Endothelial cell of umbilical vein (primary cell): Measurements from ENCODE around the gene POLA1. TPM values are rescaled to one million over a fixed set of nuclear protein-coding genes. Genes with fewer than 3 reads are reported as not detected.

Experiments used
- BruUV-seq: library from RNA; stranded (reverse); fragments of 400-500 nt; replicated peaks from 2 replicates; lab custom pipeline; 2021; lab: Mats Ljungman, UMichigan
- CTCF ChIA-PET: fragments of 300-600, 350-600 bp; sonication (Branson Sonifier 250); formaldehyde crosslinking; loops from one replicate; lab custom pipeline; 2021; ENCODE audit warnings: antibody characterized with exemption, inconsistent platforms; lab: Charles Lee
- POLR2A ChIA-PET: fragments of 300-600, 350-600 bp; sonication (Branson Sonifier 250); formaldehyde crosslinking; loops from one replicate; lab custom pipeline; 2021; ENCODE audit warnings: antibody characterized with exemption, inconsistent platforms; lab: Charles Lee
- DNase-seq: peaks from one replicate; pipeline ENCODE4 v3.0.0-alpha.2; 2011; ENCODE audit warnings: low read depth, low spot score
- FAIRE-seq: peaks from 2 replicates; lab custom pipeline; 2011; peaks lifted over from hg19 to GRCh38; lab: Jason Lieb, UNC
- H2AFZ ChIP-seq: 2 replicates; pipeline ENCODE4 v1.6.0; 2012; ENCODE audit warnings: low read depth, low read length, control low read depth, inconsistent platforms
- H3K27ac ChIP-seq: 2 replicates; pipeline ENCODE4 v1.5.1; 2011; ENCODE audit warnings: low read depth, mild to moderate bottlenecking, control low read depth, low read length, moderate library complexity; ENCODE audit not compliant: insufficient read depth
- H3K27me3 ChIP-seq, 2 experiments: 2 replicates each; pipeline versions ENCODE4 v1.6.0 to v1.6.1; 2011; ENCODE audit warnings: low read length in 2 of 2, mixed read lengths in 1 of 2; ENCODE audit not compliant: control insufficient read depth in 2 of 2, insufficient read depth in 2 of 2
- H3K36me3 ChIP-seq, 2 experiments: 2 replicates in 1 of 2; 3 replicates in 1 of 2; pipeline ENCODE4 v1.5.1; 2011; ENCODE audit warnings: low read length in 2 of 2, mild to moderate bottlenecking in 1 of 2, moderate library complexity in 1 of 2; ENCODE audit not compliant: control insufficient read depth in 2 of 2, insufficient read depth in 2 of 2; ENCODE audit errors: extremely low read depth in 1 of 2
- H3K4me1 ChIP-seq: 3 replicates; pipeline ENCODE4 v1.5.1; 2011; ENCODE audit warnings: mild to moderate bottlenecking, low read length; ENCODE audit not compliant: control insufficient read depth, insufficient read depth; ENCODE audit errors: extremely low read depth
- H3K4me2 ChIP-seq: 2 replicates; pipeline ENCODE4 v1.6.1; 2011; ENCODE audit warnings: low read length, control low read depth, mixed read lengths; ENCODE audit not compliant: insufficient read depth
- H3K4me3 ChIP-seq, 3 experiments: fragments of 200-600 bp in 1 of 3; sonication (generic), shearing (Covaris generic) in 1 of 3; replicated peaks in 1 of 3; 2 replicates each; pipeline ENCODE4 v1.5.1; 2011 to 2016; ENCODE audit warnings: control low read depth in 3 of 3, low read length in 3 of 3, mild to moderate bottlenecking in 2 of 3, inconsistent platforms in 1 of 3, low read depth in 1 of 3, moderate library complexity in 1 of 3; ENCODE audit not compliant: insufficient read depth in 1 of 3
- H3K79me2 ChIP-seq: 2 replicates; pipeline ENCODE4 v1.6.0; 2012; ENCODE audit warnings: low read length, inconsistent platforms; ENCODE audit not compliant: control insufficient read depth, insufficient read depth
- H3K9ac ChIP-seq: replicated peaks from 2 replicates; pipeline ENCODE3; 2011; ENCODE audit warnings: low read length, control low read depth; ENCODE audit not compliant: insufficient read depth; ENCODE audit errors: extremely low read depth
- H3K9me1 ChIP-seq: replicated peaks from 3 replicates; pipeline ENCODE4 v1.6.0; 2011; ENCODE audit warnings: mild to moderate bottlenecking, low read length; ENCODE audit not compliant: control insufficient read depth, insufficient read depth; ENCODE audit errors: extremely low read depth
- H3K9me3 ChIP-seq: replicated peaks from 2 replicates; pipeline ENCODE4 v1.5.1; 2012; ENCODE audit warnings: low read length, inconsistent platforms; ENCODE audit not compliant: control insufficient read depth, insufficient read depth
- H4K20me1 ChIP-seq: replicated peaks from 2 replicates; pipeline ENCODE3; 2011; ENCODE audit warnings: mild to moderate bottlenecking, low read length; ENCODE audit not compliant: control insufficient read depth, insufficient read depth; ENCODE audit errors: extremely low read depth
- EZH2 ChIP-seq: IDR thresholded peaks from 2 replicates; pipeline ENCODE4 v1.6.1; 2012; ENCODE audit warnings: borderline replicate concordance, low read depth, mild to moderate bottlenecking, moderate library complexity, low read length, inconsistent platforms; ENCODE audit not compliant: severe bottlenecking
- FOS ChIP-seq: IDR thresholded peaks from 2 replicates; pipeline ENCODE4 v1.6.1; 2011; ENCODE audit warnings: mild to moderate bottlenecking, low read length, moderate library complexity, borderline replicate concordance; ENCODE audit not compliant: insufficient read depth
- GATA2 ChIP-seq: IDR thresholded peaks from 2 replicates; pipeline ENCODE4 v1.7.0; 2011; ENCODE audit warnings: low read depth, mild to moderate bottlenecking, moderate library complexity, mixed read lengths, low read length; ENCODE audit not compliant: insufficient read length, insufficient read depth
- JUN ChIP-seq: IDR thresholded peaks from 2 replicates; pipeline ENCODE4 v1.6.1; 2011; ENCODE audit warnings: borderline replicate concordance, low read depth; ENCODE audit not compliant: insufficient read length, insufficient read depth
- MYC ChIP-seq: IDR thresholded peaks from one replicate; pipeline ENCODE4 v1.6.1; 2011; ENCODE audit warnings: mild to moderate bottlenecking, low read depth, low read length
- POLR2A ChIP-seq: IDR thresholded peaks from 2 replicates; pipeline ENCODE4 v1.6.1; 2012; ENCODE audit warnings: low read depth, mild to moderate bottlenecking, control low read depth, low read length
- POLR2AphosphoS5 ChIP-seq: IDR thresholded peaks from 2 replicates; pipeline ENCODE4 v1.6.1; 2012; ENCODE audit warnings: low read depth, mild to moderate bottlenecking, control low read depth, low read length, moderate library complexity; ENCODE audit not compliant: insufficient read depth
- dilution Hi-C: fragments of 300-500 bp; cut with MboI; formaldehyde crosslinking; loops from one replicate; pipeline ENCODE4 v1.15.0; 2019; ENCODE audit warnings: low sequenced_read_pairs; ENCODE audit not compliant: extremely low pct_ligation_motif_present
- intact Hi-C: fragments of 100-400 bp; cut with micrococcal nuclease; formaldehyde crosslinking; loops from one replicate; pipeline ENCODE4 v1.10.0; 2022
- polyA plus RNA-seq, 4 experiments: library from polyadenylated mRNA; depleted of rRNA in 3 of 4; stranded (reverse) in 3 of 4; unstranded in 1 of 4; fragments of >200 nt; gene quantifications; 2 replicates each; pipeline versions ENCODE4 v1.2.1 to v1.2.3, GENCODE V29; 2011 to 2012; ENCODE audit warnings: missing spikeins in 1 of 4
- total RNA-seq: library from RNA; stranded (reverse); gene quantifications from 2 replicates; pipeline ENCODE4 v1.2.3, GENCODE V29; 2021
- TF ChIP-seq, protein P1 (sequence below): IDR thresholded peaks from 2 replicates; pipeline ENCODE4 v1.6.1; 2011; ENCODE audit not compliant: insufficient read depth, insufficient read length
- TF ChIP-seq, protein P2 (sequence below), 2 donors: IDR thresholded peaks; 1 replicate in 1 of 2; 2 replicates in 1 of 2; pipeline ENCODE4 v1.5.1; 2011; ENCODE audit warnings: low read length in 2 of 2, mild to moderate bottlenecking in 2 of 2, moderate library complexity in 2 of 2, control low read depth in 1 of 2, inconsistent platforms in 1 of 2, low read depth in 1 of 2; ENCODE audit not compliant: insufficient read depth in 1 of 2; ENCODE audit errors: extremely low read depth in 1 of 2

The POLA1 gene
- total and polyA plus RNA-seq, 2 donors (not counting 3 experiments of a cell fraction or from before 2014, with no cell fraction given): 1.8 to 18.6 TPM

GRCh38 chrX:24965372-24965771 is 271.7 kb downstream of the POLA1 start:
- ChIA-PET POLR2A (no interaction called here), CTCF (no interaction called here)
- Histone ChIP-seq H3K9me1 (no peaks in the 10 kb centered on the region), H3K9ac (no peak overlapping the region), H3K4me1 (no peaks in the 10 kb centered on the region), H3K9me3 (no peaks in the 10 kb centered on the region), H3K27me3 (no peaks in the 10 kb centered on the region), H2AFZ (no peak overlapping the region), H3K36me3 (no peaks in the 10 kb centered on the region), H3K4me3 (no peak overlapping the region), H3K79me2 (no peaks in the 10 kb centered on the region), H4K20me1 (no peaks in the 10 kb centered on the region), H3K4me2 (no peak overlapping the region), H3K27ac (no peak overlapping the region)
- intact Hi-C loops: no loop called here
- TF ChIP-seq, protein P1, sequence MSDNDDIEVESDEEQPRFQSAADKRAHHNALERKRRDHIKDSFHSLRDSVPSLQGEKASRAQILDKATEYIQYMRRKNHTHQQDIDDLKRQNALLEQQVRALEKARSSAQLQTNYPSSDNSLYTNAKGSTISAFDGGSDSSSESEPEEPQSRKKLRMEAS: no peak
- TF ChIP-seq JUN: no peak
- TF ChIP-seq, protein P2, sequence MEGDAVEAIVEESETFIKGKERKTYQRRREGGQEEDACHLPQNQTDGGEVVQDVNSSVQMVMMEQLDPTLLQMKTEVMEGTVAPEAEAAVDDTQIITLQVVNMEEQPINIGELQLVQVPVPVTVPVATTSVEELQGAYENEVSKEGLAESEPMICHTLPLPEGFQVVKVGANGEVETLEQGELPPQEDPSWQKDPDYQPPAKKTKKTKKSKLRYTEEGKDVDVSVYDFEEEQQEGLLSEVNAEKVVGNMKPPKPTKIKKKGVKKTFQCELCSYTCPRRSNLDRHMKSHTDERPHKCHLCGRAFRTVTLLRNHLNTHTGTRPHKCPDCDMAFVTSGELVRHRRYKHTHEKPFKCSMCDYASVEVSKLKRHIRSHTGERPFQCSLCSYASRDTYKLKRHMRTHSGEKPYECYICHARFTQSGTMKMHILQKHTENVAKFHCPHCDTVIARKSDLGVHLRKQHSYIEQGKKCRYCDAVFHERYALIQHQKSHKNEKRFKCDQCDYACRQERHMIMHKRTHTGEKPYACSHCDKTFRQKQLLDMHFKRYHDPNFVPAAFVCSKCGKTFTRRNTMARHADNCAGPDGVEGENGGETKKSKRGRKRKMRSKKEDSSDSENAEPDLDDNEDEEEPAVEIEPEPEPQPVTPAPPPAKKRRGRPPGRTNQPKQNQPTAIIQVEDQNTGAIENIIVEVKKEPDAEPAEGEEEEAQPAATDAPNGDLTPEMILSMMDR (IDR thresholded peaks at IDR 0.05; ENCODE audit: extremely low read depth in 1 of 2, insufficient read depth in 1 of 2, low read depth in 1 of 2, low read length in 2 of 2): no peak
- no peak for TF ChIP-seq FOS
- no peak for TF ChIP-seq EZH2
- TF ChIP-seq POLR2A: no peak
- no peak for TF ChIP-seq GATA2
- no peak for TF ChIP-seq MYC
- TF ChIP-seq POLR2AphosphoS5: no peak
- BruUV-seq: no TSS peak
- DNase-seq: no peak
- no peak for FAIRE-seq
- dilution Hi-C loops: no loop called here
